ENCODE results near the gene CHRNA4. TPM values are rescaled to one million over a fixed set of nuclear protein-coding genes. Genes with fewer than 3 reads are reported as not detected.
"Not testable (repeated sequence)": the region's sequence is repeated elsewhere in the genome, so short reads cannot be mapped to it uniquely, and the experiment has no call there.

CHRNA4 gene
- total RNA-seq, 2 experiments from 2014 or later: not detected

DNA sequence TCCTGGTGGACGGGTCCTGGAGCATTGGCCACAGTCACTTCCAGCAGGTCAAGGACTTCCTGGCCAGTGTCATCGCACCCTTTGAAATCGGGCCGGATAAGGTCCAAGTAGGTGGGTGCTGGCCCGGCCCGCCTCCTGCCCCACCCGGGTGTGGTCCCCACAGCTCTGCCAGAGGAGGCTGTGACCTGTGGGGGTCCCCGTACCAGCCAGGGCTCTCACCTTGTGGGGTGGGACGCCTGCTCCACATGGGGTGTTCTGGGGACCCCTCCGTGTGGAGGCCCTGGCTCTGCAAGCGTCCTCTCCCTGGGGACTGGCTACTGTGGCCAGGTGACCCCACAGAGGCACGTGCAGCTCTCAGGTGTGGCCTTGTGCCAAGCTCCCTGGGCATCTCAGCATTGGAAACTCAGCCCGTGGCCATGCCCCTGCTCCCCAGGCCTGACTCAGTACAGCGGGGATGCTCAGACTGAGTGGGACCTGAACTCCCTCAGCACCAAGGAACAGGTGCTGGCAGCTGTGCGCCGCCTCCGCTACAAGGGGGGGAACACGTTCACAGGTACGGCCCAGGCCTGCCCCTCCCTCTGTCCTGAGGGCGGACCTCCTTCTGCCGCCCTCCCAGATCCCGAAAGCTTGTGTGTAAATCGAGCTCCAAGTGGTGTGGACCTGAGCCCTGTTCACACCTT is 53.5 kb downstream of the CHRNA4 start:
- H3K27me3 ChIP-seq (ENCODE audit: control insufficient read depth in 1 of 2, insufficient read depth in 2 of 2, low read length in 2 of 2): peaks cover 0 to 27% of the 10 kb centered on the region in 2 experiments
- TF ChIP-seq, protein P1, sequence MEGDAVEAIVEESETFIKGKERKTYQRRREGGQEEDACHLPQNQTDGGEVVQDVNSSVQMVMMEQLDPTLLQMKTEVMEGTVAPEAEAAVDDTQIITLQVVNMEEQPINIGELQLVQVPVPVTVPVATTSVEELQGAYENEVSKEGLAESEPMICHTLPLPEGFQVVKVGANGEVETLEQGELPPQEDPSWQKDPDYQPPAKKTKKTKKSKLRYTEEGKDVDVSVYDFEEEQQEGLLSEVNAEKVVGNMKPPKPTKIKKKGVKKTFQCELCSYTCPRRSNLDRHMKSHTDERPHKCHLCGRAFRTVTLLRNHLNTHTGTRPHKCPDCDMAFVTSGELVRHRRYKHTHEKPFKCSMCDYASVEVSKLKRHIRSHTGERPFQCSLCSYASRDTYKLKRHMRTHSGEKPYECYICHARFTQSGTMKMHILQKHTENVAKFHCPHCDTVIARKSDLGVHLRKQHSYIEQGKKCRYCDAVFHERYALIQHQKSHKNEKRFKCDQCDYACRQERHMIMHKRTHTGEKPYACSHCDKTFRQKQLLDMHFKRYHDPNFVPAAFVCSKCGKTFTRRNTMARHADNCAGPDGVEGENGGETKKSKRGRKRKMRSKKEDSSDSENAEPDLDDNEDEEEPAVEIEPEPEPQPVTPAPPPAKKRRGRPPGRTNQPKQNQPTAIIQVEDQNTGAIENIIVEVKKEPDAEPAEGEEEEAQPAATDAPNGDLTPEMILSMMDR (IDR thresholded peaks at IDR 0.05): no peak
- no peaks in the 10 kb centered on the region for H3K36me3 ChIP-seq (ENCODE audit: insufficient read depth, low read length)
- Mint-ChIP-seq H3K4me3 (no peak overlapping the region), H3K27me3 (peaks cover 9% of the 10 kb centered on the region), H3K9me3 (peaks cover 1% of the 10 kb centered on the region), H3K36me3 (ENCODE audit: low read depth) (no peaks in the 10 kb centered on the region), H3K4me1 (ENCODE audit: low read depth) (no peaks in the 10 kb centered on the region), H3K27ac (no peak overlapping the region)
- H3K9me3 ChIP-seq (ENCODE audit: control insufficient read depth in 1 of 2, insufficient read depth in 1 of 2, low read length in 2 of 2): peaks cover 0 to 6% of the 10 kb centered on the region in 2 experiments
- intact Hi-C loops (cut with DNase I, micrococcal nuclease): loop anchor here in 1 of 2 experiments (5.0 kb wide), 1 partner anchor 75 kb away; no protein-coding TSS in a partner anchor
- POLR2A ChIA-PET: no interaction called here
- ATAC-seq (ENCODE audit: poor library complexity): no peak
- H3K4me3 ChIP-seq (ENCODE audit: low read length): no peak overlapping the region
- no peak overlapping the region for H3K27ac ChIP-seq (ENCODE audit: low read depth in 1 of 2, low read length in 2 of 2)
- H3K4me1 ChIP-seq (ENCODE audit: insufficient read depth, low read length): no peaks in the 10 kb centered on the region
- DNase-seq: no peak
- CTCF ChIA-PET: no interaction called here

DNA sequence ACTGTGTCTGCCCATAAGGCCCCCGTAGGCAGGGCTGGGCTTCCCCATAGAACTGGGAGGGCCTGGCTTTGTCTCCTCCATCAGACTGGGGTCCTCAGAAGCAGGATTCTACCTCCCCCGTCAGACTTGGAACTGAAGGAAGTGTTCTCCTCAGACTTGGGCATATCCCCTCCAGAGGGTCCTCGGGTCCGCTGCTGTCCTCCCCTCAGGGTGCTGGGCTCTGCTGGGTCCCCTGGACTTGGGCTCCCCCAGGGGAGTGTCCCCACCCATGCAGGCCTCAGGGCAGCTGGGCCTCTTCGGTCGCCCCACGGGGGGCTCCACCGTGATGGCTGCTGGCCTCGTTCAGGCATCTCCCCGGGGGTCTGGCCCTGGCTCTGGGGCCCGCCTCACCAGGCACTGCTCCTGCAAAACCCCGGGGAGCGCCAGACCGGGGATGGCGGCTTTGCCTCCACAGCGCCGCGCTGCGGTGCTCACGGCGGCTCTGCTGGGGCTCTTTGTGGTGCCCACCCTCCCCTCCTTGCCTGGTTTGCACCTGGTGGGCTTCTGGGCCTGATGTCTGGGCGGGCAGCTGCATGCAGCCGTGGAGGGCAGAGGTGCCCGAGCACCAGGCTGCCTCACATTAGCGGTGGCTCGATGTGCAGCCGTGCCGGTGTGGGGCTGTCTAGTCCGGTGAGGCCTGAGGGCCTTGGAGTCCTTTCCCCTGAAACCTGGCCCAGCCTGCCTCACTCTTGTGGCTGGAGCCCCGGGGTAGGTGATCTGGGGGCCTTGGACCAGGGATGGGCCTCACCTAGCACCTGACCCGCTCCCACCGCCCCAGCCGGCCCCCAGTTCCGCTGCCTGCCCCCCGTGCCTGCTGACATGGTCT is 54.2 kb downstream of the CHRNA4 start:
- Mint-ChIP-seq H3K36me3 (ENCODE audit: low read depth) (no peaks in the 10 kb centered on the region), H3K27ac (no peak overlapping the region), H3K4me3 (no peak overlapping the region), H3K9me3 (peaks cover 2% of the 10 kb centered on the region), H3K27me3 (peaks cover 12% of the 10 kb centered on the region), H3K4me1 (ENCODE audit: low read depth) (no peaks in the 10 kb centered on the region)
- peaks cover 0 to 27% of the 10 kb centered on the region in 2 experiments for H3K27me3 ChIP-seq (ENCODE audit: control insufficient read depth in 1 of 2, insufficient read depth in 2 of 2, low read length in 2 of 2)
- ChIA-PET CTCF (no interaction called here), POLR2A (no interaction called here)
- TF ChIP-seq, protein P1 (IDR thresholded peaks at IDR 0.05): no peak
- no peak overlapping the region for H3K4me3 ChIP-seq (ENCODE audit: low read length)
- ATAC-seq (ENCODE audit: poor library complexity) (no peak), DNase-seq (no peak)
- H3K4me1 ChIP-seq (ENCODE audit: insufficient read depth, low read length): no peaks in the 10 kb centered on the region
- H3K36me3 ChIP-seq (ENCODE audit: insufficient read depth, low read length): no peaks in the 10 kb centered on the region
- intact Hi-C loops (cut with DNase I, micrococcal nuclease): loop anchor here in 1 of 2 experiments (5.0 kb wide), 1 partner anchor 75 kb away; no protein-coding TSS in a partner anchor
- H3K27ac ChIP-seq (ENCODE audit: low read depth in 1 of 2, low read length in 2 of 2): no peak overlapping the region
- H3K9me3 ChIP-seq (ENCODE audit: control insufficient read depth in 1 of 2, insufficient read depth in 1 of 2, low read length in 2 of 2): peaks cover 0 to 12% of the 10 kb centered on the region in 2 experiments

DNA sequence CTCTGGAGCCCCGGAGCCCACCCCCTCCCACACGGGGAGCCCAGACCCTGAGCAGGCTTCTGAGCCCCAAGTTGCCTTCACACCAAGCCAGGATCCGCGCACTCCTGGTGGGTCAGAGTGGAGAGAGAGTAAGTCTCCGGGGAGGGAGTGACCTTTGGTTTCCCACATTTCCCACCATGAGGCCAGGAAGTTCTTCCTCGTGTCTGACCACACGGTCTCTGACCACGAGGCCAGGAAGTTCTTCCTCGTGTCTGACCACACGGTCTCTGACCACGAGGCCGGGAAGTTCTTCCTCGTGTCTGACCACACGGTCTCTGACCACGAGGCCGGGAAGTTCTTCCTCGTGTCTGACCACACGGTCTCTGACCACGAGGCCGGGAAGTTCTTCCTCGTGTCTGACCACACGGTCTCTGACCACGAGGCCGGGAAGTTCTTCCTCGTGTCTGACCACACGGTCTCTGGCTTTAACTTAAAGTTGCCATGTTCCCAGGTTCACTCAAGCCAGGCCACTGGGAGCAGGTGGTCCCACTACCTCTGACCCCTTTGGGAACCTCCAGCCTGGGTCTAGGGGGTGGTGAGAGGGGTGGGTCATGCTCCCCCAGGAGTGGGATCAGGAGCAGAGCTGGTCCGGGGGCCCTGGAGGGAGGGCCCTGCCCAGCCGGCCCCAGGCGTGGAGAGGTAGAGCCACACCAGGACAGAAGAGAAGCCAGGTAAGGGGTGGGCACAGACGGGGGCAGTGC is 55.0 kb downstream of the CHRNA4 start:
- H3K9me3 Mint-ChIP-seq; DNase-seq; ATAC-seq (ENCODE audit: poor library complexity); H3K4me1 Mint-ChIP-seq (ENCODE audit: low read depth); H3K36me3 Mint-ChIP-seq (ENCODE audit: low read depth); H3K27ac Mint-ChIP-seq; H3K4me1 ChIP-seq (ENCODE audit: insufficient read depth, low read length); H3K27ac ChIP-seq (ENCODE audit: low read depth in 1 of 2, low read length in 2 of 2); POLR2A ChIA-PET; CTCF ChIA-PET; H3K36me3 ChIP-seq (ENCODE audit: insufficient read depth, low read length); H3K4me3 Mint-ChIP-seq; H3K4me3 ChIP-seq (ENCODE audit: low read length): not testable (repeated sequence)
- peaks cover 0 to 27% of the 10 kb centered on the region in 2 experiments for H3K27me3 ChIP-seq (ENCODE audit: control insufficient read depth in 1 of 2, insufficient read depth in 2 of 2, low read length in 2 of 2)
- peaks cover 17% of the 10 kb centered on the region for H3K27me3 Mint-ChIP-seq
- intact Hi-C loops (cut with DNase I, micrococcal nuclease): loop anchor here in 1 of 2 experiments (1.0 to 5.0 kb wide), 2 partner anchors 24 to 76 kb away; no protein-coding TSS in a partner anchor
- H3K9me3 ChIP-seq (ENCODE audit: control insufficient read depth in 1 of 2, insufficient read depth in 1 of 2, low read length in 2 of 2): peaks cover 0 to 12% of the 10 kb centered on the region in 2 experiments
